ENCODE results near the gene CHRNA4.
"Not testable (repeated sequence)": the region's sequence is repeated elsewhere in the genome, so short reads cannot be mapped to it uniquely, and the experiment has no call there.

Gene CHRNA4

DNA sequence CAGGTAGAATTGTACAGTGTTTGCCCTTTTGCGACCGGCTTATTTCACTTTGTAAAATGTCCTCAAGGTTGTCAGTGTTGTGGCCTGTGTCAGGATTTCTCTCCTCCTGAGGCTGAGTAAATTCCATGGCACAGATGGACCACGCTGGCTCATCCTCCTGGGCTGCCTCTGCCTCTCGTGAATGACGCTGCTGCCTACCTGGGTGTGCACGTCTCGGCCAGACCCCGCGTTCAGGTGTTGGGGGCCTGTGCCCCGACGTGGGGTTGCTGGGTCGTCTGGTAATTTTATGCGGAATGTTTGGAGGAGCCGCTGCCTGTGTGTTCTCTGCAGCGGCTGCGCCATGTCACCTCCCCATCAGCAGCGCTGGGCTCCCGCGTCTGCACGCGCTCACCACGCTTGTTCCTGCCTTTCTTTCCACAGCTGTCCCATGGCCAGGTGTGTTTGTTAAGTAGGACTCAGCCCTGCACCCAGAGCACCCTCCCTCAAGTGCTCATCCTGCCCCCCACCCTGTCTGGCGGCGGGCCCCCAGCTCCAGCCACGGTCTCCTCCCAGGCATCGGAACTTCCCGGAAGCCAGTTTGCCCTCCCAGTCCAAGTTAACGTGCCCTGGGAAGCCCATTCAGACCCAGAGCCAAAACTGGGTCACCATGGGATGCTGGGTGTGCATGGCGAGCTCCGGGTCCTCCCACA is 36.1 kb upstream of the CHRNA4 start:
- no peak for DNase-seq

DNA sequence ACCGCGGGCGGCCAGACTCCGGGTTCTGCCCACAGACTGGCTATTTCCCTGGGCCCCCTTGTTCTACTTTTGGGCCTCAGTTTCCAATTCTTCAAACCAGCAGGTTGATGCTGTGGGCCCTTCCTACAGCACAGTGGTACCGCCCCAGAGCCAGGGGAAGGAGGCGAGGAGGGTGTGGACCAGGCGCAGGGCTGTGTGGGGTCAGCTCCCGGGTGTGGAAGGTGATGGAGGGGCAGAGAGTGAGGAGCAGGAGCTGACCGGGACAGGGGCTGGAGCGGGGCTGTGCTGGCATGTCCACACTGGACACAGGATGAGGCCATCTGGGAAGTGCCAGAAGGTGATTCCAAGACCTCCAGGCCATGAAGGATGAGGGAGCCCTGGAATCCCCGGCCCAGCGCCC is 35.2 kb upstream of the CHRNA4 start:
- no peak for DNase-seq

DNA sequence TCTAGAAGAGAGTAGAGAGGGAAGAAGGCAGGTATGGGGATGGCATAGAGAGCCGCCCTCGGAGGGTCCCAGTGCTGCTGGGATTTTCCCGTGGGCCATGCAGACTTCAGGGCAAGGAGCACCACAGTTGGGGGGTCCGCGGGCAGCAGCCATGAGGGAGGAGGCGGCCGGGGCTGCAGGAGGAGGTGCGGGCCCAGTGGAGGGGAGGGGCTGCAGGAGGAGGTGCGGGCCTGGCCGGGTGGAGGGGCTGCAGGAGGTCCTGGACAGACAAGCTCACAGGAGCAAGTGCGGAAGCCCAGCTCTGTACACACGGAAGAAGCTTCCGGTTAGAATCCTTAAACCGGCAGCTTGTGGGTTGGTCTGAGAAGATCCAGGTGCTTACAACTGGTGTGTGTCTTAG is 34.6 kb upstream of the CHRNA4 start:
- no peak for DNase-seq

DNA sequence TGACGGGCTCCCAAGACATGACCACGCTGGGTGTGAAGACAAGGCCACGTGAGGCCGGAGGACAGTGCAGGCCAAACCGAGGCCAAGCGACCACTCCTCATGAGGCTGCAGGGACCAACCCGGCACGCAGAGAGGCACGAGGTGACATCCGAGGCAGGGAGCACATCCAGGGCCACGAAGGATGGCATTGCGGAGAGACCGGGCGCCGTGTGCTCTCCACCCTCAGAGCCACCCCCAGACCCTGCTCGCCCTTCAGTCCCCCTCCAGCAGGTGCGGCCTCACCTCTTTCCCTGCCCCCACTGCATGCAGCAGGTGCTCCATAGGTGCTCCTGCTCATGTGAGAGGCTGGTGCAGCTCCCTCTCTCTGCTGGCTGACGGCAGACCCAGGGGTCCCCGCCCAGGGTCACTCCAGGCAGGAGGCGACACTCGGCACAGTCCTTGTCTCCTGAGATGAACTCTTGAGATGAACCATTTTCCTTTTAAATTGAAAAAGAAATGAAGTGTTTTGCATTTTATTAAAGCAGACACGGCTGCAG is 33.8 kb upstream of the CHRNA4 start:
- DNase-seq, result no peak

DNA sequence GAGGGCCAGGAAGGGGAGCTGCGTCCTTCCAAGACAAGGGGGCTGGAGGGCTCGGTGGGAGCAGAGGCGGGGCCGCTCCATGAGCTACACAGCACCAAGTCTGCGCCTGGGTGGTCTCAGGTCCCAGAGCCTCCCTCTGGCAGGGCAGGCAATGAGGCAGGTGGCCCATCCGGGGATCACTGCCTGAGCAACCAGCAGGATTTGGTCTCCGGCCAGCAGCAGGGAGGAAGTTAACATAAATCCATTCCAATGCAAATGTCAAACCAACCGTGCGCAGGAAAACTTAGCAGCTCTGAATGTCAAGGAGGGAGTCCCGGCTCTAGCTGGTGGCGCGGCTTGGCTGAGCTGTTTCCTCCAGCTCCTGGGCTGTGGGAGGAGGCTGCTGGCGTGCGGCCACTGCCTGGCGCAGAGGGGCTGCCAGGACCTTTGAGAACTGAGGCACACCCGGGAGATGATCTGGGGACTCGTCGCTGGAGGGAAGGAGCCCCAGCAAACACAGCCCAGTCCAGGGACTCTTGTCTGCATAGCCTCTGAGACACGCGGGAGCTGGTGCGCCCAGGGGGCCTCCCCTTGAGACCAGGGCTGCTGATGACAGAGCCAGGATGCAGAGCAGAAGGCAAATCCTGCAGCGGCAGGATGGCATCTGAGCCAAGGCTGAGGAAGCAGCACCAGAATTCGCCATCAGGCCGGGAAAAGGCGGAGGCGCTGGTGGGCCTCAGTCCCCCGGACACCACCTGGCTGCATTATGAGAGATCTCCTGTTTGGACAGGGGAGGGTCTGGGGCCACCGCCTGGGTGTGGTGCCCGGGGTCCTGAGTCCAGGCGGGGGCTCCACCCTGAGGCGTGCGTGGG is 33.1 kb upstream of the CHRNA4 start:
- DNase-seq, result no peak

DNA sequence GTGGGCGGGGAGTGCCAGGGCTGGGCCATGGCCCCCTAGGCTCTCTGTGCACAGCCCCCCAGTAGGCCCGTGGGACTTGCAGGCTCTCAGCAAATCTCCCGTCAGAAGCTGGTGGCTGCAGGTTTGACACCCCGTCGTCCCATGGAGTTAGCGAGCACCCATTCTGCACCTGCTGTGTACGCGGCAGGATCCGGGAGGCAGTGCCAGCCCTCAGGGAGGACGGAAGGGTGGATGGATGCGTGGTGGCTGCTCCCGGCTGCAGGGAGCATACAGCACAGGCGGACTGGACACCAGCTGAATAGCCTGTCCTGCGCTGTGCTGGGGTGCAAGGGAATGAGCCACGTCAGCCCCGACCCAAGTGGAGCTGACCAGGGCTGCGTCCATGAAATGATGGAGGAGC is 32.4 kb upstream of the CHRNA4 start:
- no peak for DNase-seq

DNA sequence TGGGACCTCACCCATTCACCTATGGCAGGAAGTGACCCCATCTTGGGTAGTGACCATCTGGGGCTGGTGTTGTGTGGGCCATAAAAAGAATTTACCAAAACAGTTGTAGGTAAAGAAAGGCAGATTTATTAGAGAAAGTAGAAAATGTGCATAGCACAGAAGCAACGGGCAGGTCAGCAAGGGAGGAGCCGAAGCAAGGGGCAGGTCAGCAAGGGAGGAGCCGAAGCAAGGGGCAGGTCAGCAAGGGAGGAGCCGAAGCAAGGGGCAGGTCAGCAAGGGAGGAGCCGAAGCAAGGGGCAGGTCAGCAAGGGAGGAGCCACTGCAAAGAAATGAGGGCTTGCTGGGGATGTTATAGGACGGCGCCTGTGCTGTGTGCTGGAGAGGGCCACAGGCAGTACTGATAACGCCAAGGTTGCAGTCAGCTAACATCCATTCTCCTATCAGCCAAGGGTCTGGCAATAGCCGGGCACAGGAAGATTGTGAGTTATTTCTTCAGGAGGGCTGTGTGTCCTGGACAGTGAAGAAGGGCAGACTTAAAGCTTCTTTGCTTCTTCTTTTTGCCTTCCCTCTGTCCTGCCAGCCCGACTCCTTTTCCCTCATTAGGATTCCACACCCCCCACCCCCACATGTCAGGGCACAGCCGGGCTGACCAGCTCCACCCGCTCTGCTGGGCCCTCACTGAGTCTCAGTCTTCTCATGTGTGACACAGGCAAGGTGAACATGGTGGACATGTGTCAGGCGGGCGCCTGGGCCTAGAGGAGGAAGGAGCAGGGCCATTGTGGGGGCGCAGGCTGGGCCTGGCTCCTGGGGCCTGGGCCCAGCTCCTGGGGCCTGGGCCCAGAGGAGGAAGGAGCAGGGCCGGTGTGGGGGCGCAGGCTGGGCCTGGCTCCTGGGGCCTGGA is 31.6 kb upstream of the CHRNA4 start:
- no peak for DNase-seq

DNA sequence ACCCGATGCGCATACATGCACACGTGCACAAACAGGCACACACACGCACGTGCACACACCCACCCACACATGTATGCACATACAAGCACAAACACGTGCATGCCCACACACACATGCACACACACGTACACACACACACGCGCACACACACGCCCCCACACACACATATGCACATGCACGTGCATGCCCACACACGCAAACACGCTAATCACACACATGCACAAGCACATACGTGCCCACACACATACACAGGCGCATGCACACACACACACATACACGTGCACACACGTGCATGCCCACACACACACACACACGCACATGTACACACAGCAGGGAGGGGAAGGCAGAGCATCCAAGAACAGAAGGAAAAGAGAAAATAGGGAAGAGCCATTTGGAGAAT is 26.8 kb upstream of the CHRNA4 start:
- no peak for DNase-seq

DNA sequence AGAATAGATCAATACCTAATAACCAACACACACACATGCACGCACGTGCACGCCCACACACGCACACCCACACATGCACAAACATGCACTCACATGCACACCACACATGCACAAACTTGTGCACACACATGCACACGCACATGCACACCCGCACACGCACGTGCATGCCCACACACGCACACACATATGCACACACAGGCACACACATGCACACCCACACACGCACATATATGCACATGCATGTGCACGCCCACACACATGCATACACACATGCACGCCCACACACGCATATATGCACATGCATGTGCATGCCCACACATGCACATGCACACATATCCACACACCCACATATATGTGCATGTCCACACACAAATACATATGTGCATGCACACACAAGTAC is 26.2 kb upstream of the CHRNA4 start:
- no peak for DNase-seq

DNA sequence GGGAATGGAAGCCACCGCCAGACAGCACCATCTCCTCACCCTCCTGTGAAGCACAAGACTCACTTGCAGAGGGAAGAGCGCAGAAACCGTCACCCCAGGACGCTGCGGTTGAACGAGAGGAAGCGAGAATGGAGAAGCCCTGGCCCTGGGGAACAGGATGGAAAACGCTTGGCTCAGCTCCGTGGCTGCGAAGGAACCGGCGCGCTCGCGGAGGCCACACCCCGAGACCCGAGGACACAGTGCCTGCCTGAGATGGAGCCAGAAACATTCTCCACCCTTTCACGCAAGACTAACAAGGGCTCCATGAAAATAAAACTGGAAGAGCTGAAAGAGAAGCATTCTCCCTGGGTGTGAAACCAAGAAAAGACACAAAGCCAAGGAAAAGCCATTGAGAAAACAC is 25.3 kb upstream of the CHRNA4 start:
- no peak for DNase-seq

DNA sequence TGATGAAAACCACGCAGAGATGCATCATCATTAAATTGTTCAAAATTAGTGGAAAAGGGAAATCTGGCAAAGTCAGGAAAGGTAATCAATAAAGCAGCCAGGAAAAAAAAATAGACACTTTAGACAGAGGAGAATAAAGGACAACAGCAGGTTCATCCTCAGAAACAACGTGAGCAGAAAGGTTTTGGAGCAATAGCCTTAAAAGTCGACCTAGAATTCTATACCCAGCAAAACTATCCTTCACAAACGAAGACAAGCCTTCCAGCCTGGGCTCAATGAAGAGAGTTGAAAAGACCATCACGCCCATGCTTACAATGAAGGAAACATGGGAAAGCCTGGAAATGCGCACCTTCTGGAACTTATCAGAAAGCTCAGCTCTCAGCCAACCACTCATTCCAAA is 24.7 kb upstream of the CHRNA4 start:
- no peak for DNase-seq

DNA sequence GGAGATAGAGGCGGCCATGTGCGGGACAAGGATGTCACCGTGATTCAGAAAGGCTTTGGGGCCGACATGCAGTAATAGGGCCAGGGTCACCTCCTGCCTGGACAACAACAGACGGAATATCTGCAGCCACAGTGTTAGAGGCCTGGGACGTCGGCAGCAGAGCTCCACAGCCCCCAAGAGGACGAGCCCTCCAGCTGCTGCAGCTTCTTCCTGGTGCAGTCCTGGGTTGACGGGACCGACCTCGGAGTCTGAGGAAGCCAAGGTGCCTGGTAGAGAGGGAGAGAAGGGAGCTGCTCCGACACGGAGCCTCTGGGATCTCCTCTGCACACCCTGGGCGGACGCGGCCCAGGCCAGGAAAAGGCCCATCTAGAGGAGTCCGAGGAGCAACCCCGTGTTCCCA is 23.2 kb upstream of the CHRNA4 start:
- DNase-seq, result no peak

DNA sequence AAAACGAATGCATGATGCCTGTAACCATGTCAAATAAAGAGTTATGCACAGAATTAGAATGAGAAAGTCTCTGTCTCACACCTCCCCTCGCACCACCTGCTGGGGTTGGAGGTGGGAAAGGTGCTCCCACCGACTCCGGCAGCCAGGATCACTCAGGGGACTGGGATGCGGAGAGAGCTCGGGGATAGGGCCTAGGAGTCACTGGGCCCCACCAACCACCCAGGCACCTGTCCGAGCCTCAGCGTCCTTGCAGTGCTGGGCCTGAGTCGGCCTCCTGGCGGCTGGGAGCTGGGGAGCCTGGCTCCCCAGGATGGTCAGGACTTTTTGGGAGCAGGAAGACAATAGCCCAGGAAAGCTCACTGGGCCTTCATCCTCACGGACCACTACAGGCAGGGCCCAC is 22.4 kb upstream of the CHRNA4 start:
- DNase-seq, result no peak

DNA sequence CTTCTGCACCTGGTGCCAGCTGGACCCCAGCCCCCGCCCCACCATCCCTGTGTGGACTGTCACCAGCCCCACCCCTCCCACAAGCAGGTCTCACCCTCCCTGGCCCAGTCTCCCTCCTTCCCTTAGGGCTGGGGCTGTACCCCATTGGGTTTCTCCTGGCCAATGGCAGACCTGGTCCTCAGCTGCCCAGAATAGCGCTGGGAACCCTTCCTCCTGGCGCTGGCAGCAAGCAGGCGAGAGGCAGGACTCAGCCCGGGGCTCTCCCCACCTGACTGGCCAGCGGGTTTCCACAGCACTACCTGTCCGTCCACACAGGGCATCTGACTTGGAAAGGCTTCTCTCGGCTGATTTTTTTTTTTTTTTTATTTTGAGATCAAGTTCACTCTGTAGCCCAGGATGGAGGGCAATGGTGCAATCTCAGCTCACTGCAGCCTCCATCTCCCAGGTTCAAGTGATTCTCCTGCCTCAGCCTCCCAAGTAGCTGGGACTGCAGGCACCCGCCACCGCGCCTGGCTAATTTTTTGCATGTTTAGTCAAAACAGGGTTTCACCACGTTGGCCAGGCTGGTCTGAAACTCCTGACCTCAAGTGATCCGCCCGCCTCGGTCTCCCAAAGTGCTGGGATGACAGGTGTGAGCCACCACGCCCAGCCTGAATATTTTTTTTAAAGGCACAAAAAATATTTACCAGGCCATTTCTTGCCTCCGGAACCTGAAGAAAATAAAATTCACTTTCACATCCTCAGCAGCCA is 21.6 kb upstream of the CHRNA4 start:
- no peak for DNase-seq

DNA sequence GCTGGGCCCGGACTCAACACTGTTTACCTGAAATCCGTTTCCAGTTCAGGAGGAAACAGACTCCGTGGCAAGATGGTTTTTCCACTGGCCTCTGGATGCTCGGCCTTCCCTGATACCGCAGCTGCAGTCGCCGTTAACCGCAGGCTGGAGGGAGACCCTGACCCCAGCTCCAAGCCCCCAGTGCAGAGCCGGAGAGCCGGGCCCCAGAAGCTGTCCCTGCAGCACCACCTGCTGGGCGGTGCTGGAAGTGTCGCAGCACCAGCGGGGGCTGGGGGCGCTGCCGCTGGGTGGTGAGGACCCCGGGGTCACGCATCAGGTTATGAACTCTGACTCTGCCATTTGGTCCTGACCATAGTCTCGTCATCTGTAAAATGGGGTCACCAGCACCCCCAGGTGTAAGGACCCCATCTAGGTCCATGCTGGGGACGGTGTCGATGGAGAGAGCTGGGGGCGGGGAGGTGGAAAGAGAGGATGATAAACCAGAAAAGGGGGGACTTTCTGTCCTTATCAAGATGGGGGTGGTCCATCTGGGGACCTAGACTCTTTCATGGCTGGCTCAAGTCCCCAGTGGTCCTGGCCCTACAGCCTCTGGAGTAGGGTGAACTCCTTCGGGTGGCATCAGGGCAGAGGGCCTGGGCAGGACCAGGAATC is 20.8 kb upstream of the CHRNA4 start:
- peak; percentile 47 for DNase-seq

DNA sequence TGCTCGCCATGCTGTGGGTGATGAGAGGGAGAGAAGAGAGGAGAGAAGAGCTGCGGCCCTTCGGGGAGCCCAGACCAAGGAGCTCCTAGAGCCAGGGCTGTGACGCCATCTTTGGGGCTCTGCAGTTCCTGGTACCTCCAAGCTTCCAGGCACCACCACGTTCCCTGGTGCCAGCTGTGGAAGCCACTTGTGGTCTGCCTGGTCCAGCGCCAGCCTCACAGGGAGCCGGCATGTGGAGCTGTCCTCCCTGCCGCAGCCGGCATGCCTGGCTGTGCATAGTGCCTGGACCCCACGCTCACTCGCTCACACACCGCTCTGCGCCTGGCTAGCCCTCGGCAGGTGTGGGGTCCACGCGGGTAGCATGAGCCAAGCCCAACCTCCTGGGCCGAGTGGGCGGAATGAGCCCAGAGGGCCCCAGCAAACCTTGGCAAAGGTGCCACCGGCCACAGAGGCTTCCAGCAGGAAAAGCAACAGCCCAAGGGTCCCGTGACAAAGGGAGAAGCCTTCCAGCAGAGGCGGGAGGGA is 19.3 kb upstream of the CHRNA4 start:
- no peak for DNase-seq

DNA sequence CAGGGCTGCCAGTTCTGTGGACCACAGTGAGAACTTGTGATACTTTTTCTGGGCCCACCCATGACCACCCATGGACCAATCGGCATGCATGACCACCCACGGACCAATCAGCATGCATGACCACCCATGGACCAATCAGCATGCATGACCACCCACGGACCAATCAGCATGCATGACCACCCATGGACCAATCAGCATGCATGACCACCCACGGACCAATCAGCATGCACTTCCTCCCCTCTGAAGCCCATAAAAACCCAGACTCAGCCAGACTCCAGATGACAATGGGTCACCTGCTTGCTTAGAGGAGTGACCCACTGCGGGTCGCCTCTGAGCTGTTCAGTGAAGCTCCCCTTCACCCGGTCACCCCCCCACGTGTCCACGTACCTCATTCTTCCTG is 18.7 kb upstream of the CHRNA4 start:
- not testable (repeated sequence) for DNase-seq

DNA sequence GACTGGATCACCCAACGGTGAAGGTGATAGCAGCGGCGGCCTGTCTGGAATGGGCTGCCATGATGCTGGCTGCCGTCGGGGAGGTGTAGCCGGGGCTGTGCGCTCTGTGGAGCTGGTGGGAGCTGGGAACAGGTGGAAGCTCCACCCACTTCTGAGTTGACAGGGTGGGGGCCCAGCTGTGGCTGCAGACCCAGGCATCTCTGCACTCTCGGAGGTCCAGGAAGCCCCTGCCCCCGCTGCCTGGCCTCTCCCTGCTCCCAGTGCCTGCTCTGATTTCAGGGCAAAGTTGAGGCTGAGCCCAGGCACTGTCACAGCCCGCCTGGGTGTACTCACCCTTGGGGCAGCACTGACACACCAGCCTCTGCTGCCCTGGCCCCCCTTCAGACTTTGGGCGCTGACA is 18.1 kb upstream of the CHRNA4 start:
- DNase-seq, result no peak

DNA sequence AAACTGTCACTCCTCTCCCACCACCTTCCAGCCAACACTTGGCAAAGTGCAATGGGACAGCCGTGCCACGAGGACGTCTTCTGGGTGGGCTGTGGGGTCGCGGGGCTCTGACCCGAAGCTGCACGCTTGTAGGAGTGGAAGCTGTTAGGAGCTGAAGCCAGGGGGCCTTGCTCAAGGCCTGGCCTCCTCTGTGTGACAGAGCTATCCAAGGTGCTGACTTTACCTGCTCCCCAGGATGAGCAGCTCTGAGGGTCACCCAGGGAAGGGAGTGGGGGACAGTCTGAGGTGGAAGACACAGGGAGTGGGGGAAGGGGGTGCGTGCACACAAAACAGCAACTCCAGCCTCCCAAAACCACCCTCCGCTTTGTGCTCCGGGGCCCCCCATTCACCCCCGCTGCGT is 17.5 kb upstream of the CHRNA4 start:
- no peak for DNase-seq

DNA sequence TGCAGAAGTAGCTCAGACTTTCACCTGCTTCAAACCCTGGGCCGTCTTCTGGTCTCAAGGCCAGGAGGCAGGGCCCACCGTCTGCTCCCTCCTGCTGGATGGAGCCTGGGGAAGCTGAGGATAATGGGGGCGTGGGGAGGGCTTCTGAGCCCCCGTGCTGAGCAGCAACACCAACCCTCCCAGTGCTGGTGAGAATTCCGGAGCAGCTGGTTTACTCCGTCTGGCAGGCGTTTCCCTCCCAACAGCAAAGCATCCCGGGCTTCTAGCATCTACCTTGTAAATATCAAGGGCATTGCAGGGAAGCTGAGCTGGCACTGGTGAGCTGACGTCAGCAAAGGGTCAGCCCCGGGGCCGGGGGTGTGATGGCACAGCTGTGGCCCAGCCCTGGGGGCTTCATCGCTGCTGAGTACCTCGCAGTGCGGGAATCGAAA is 16.8 kb upstream of the CHRNA4 start:
- no peak for DNase-seq

DNA sequence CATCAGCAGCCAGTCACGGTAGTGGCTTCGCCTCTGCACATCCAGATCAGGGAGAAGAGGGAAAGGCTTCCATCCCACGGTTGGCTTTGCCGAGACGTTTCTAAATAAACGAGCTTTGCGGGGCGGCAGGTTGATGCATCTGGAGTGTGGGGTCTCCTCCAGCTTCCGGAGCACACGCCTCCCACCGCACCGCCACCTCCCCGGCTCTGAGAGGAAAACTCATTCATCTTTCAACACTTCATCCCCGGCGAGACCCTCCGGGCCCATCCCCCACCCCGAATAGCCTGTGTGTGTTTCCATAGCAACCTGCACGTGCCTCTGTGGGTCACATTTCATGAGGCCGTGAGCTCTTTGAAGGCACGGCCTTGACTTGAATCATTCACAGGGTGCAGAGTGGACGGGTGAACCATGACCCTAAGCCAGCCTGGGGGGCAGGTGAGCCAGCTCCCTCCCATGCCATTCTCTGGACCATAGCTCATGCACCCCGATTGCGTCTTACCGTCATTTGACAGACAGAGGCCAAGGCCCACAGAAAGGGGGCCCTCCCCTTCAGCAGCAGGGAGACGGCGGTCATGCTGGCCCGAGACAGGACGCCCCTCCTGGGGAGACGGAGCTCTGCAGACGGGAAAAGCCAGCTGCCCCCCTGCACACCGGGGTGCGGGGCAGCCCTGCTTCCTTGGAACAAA is 16.2 kb upstream of the CHRNA4 start:
- no peak for DNase-seq
